Measurements from ENCODE around the gene MBOAT1.

Gene MBOAT1

GRCh38 chr6:20128018-20128417 is 84.3 kb downstream of the MBOAT1 start:
- DNase-seq, result no peak

GRCh38 chr6:20126789-20127653 is 85.2 kb downstream of the MBOAT1 start:
- DNase-seq, result peak; percentile 38 to 48

- DNase-seq, result no peak
Measured at GRCh38 chr6:20126102-20126752, 86.0 kb downstream of the MBOAT1 start.

- no peak for DNase-seq
Measured at GRCh38 chr6:20124545-20124944, 87.7 kb downstream of the MBOAT1 start.

GRCh38 chr6:20119485-20119884 is 92.8 kb downstream of the MBOAT1 start:
- DNase-seq, result no peak

GRCh38 chr6:20118892-20119291 is 93.4 kb downstream of the MBOAT1 start:
- DNase-seq, result no peak

GRCh38 chr6:20117474-20117873 is 94.8 kb downstream of the MBOAT1 start:
- DNase-seq, result no peak

GRCh38 chr6:20116792-20117191 is 95.5 kb downstream of the MBOAT1 start:
- no peak for DNase-seq

GRCh38 chr6:20115246-20115980 is 96.9 kb downstream of the MBOAT1 start:
- DNase-seq, result no peak

GRCh38 chr6:20113649-20114224 is 98.5 kb downstream of the MBOAT1 start:
- no peak for DNase-seq

GRCh38 chr6:20112841-20113240 is 99.4 kb downstream of the MBOAT1 start:
- DNase-seq, result no peak

- DNase-seq, result no peak
Measured at GRCh38 chr6:20112241-20112640, 100.0 kb downstream of the MBOAT1 start.

GRCh38 chr6:20110478-20110877 is 101.8 kb downstream of the MBOAT1 start:
- DNase-seq, result no peak

GRCh38 chr6:20109526-20109925 is 102.7 kb downstream of the MBOAT1 start:
- no peak for DNase-seq

- no peak for DNase-seq
Measured at GRCh38 chr6:20105838-20106237, 106.4 kb downstream of the MBOAT1 start.

- DNase-seq, result no peak
Measured at GRCh38 chr6:20104696-20105095, 107.6 kb downstream of the MBOAT1 start.

- no peak for DNase-seq
Measured at GRCh38 chr6:20102397-20103073, 109.7 kb downstream of the MBOAT1 start.

GRCh38 chr6:20099156-20099555 is 113.1 kb downstream of the MBOAT1 start:
- no peak for DNase-seq

GRCh38 chr6:20098267-20098876 is 113.9 kb downstream of the MBOAT1 start:
- DNase-seq, result no peak

- no peak for DNase-seq
Measured at GRCh38 chr6:20096536-20096935, 115.7 kb downstream of the MBOAT1 start.

GRCh38 chr6:20095436-20095835 is 116.8 kb downstream of the MBOAT1 start:
- DNase-seq, result no peak

- peak in 1 of 2 donors; percentile 29 for DNase-seq
Measured at GRCh38 chr6:20092071-20092566, 120.2 kb downstream of the MBOAT1 start.
